Sigmoid colon (tissue), 7 donors: ENCODE results near the gene ACSM3. TPM values are rescaled to one million over a fixed set of nuclear protein-coding genes. Genes with fewer than 3 reads are reported as not detected.

ENCODE experiments used
- DNase-seq: peaks from one replicate; pipeline ENCODE4 v3.0.0-alpha.2; 2019
- H3K27ac ChIP-seq, 4 donors: fragments of 200-600 bp; sonication (generic); one replicate each; pipeline ENCODE4 v1.5.1; 2016 to 2019; ENCODE audit warnings: mild to moderate bottlenecking in 1 of 4
- H3K27me3 ChIP-seq, 3 donors: fragments of 200-600 bp; sonication (generic); one replicate each; pipeline ENCODE4 v1.5.1; 2019; ENCODE audit warnings: mild to moderate bottlenecking in 1 of 3
- H3K36me3 ChIP-seq, 4 donors: fragments of 200-600 bp; sonication (generic); one replicate each; pipeline ENCODE4 v1.5.1; 2016 to 2019
- H3K4me1 ChIP-seq, 4 donors: fragments of 200-600 bp; sonication (generic); one replicate each; pipeline ENCODE4 v1.5.1; 2017 to 2019
- H3K4me3 ChIP-seq, 4 donors: fragments of 200-600 bp; sonication (generic); one replicate each; pipeline ENCODE4 v1.5.1; 2017 to 2019; ENCODE audit warnings: mild to moderate bottlenecking in 2 of 4, moderate library complexity in 1 of 4
- H3K9me3 ChIP-seq, 4 donors: fragments of 200-600 bp in 3 of 4; sonication (generic) in 3 of 4; one replicate each; pipeline versions ENCODE4 v1.5.1 to v1.6.1; 2013 to 2019
- EP300 ChIP-seq, 4 donors: sonication (generic); formaldehyde crosslinking; IDR thresholded peaks; one replicate each; pipeline ENCODE4 v1.6.1; 2017; ENCODE audit warnings: antibody characterized with exemption in 4 of 4
- POLR2A ChIP-seq, 2 donors: fragments of 450-650 bp; IDR thresholded peaks; one replicate each; pipeline ENCODE4 v1.6.1; 2016; ENCODE audit warnings: antibody characterized with exemption in 2 of 2, mild to moderate bottlenecking in 2 of 2, moderate library complexity in 2 of 2
- POLR2AphosphoS5 ChIP-seq, 4 donors: sonication (generic); formaldehyde crosslinking; IDR thresholded peaks; one replicate each; pipeline ENCODE4 v1.6.1; 2017; ENCODE audit warnings: antibody characterized with exemption in 4 of 4
- WGBS, 2 donors: extraction: QIAGEN DNeasy Blood & Tissue Kit; methylation state at CpG; one replicate each; pipeline ENCODE4 v1.1.7; 2013; 5-methylcytosine and 5-hydroxymethylcytosine counted together
- intact Hi-C: fragments of 100-400 bp; cut with DNase I; formaldehyde crosslinking; loops from one replicate; pipeline ENCODE4 v1.15.1; 2023
- polyA plus RNA-seq, 3 donors: library from polyadenylated mRNA; stranded (reverse); fragments of 200-250 nt; gene quantifications; one replicate each; pipeline ENCODE4 v1.2.3, GENCODE V29; 2013
- total RNA-seq, 4 donors: library from RNA; depleted of rRNA; stranded (reverse); fragments of >200 nt; gene quantifications; one replicate each; pipeline ENCODE4 v1.1.0, GENCODE V29; 2016
- TF ChIP-seq, protein P1 (sequence below), 4 experiments: fragments of 450-650 bp in 3 of 4; fragments of 200-600 bp in 1 of 4; IDR thresholded peaks; one replicate each; pipeline ENCODE4 v1.5.1; 2016 to 2019; ENCODE audit warnings: antibody characterized with exemption in 4 of 4, mild to moderate bottlenecking in 3 of 4, moderate library complexity in 2 of 4
- donor health status: healthy with polysubstance abuse.
- donor health status: Bipolar disorder and iron deficiency.
- donor health status: healthy.

The ACSM3 gene
- total and polyA plus RNA-seq, 7 donors = 12.5 to 25.7 (median 16.2) TPM

DNA sequence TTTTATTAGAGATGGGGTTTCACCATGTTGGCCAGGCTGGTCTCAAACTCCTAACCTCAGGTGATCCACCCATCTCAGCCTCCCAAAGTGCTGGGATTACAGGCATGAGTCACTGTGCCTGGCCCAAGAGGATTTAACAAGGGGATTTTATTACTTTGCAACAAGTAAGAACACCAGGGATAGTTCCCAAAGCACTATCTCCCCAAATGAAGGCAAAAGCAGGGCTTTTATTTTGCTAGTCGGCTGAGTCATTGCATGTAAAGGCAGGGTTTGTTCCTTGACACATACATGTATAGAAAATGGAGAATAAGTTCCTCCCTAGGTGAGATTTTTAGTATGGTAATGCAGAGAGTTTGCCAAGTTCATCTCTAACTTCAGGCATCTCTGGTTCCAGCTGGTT, 66.6 kb downstream of the ACSM3 start:
- WGBS, 2 donors = 91 to 92% methylated on average over 1 of the region's 1 CpG
- intact Hi-C loops = no loop called here

DNA sequence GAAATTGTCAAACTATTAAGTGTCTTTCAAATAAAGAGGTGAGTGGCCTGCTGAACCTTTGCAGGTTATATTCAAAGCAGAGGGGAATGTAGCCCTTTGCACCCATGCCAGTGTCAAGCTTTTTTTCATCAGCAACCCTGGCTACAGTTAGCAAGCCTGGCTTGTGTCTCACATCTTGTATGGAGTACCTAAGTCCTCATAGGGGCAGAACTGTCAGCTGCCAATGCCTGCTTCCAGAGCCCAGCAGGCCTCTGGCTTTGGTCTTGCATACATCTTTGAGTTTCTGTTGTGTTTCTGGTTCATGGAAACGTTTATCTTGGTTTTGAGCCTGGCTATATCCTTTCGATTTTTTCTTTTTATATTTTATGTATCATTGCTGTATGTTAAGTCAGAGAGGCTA, 69.3 kb downstream of the ACSM3 start:
- DNase-seq = no peak
- Histone ChIP-seq H3K4me1 (no peaks in the 10 kb centered on the region), H3K9me3 (peaks cover 0 to 2% (median 0%) of the 10 kb centered on the region in 4 donors), H3K27ac (no peak overlapping the region), H3K4me3 (no peak overlapping the region), H3K36me3 (peaks cover 0 to 7% (median 0%) of the 10 kb centered on the region in 4 donors), H3K27me3 (no peaks in the 10 kb centered on the region)
- 79 to 81% methylated on average over 2 of the region's 2 CpGs for WGBS, 2 donors
- intact Hi-C loops = no loop called here
- TF ChIP-seq POLR2A (IDR thresholded peaks at IDR 0.05) = no peak
- TF ChIP-seq POLR2AphosphoS5 (IDR thresholded peaks at IDR 0.05) = no peak
- no peak for TF ChIP-seq EP300 (IDR thresholded peaks at IDR 0.05)
- TF ChIP-seq, protein P1, sequence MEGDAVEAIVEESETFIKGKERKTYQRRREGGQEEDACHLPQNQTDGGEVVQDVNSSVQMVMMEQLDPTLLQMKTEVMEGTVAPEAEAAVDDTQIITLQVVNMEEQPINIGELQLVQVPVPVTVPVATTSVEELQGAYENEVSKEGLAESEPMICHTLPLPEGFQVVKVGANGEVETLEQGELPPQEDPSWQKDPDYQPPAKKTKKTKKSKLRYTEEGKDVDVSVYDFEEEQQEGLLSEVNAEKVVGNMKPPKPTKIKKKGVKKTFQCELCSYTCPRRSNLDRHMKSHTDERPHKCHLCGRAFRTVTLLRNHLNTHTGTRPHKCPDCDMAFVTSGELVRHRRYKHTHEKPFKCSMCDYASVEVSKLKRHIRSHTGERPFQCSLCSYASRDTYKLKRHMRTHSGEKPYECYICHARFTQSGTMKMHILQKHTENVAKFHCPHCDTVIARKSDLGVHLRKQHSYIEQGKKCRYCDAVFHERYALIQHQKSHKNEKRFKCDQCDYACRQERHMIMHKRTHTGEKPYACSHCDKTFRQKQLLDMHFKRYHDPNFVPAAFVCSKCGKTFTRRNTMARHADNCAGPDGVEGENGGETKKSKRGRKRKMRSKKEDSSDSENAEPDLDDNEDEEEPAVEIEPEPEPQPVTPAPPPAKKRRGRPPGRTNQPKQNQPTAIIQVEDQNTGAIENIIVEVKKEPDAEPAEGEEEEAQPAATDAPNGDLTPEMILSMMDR (IDR thresholded peaks at IDR 0.05) = no peak

More for the DNA sequence above, 66.6 kb downstream of the ACSM3 start:
- H3K36me3 ChIP-seq = peaks cover 0 to 15% (median 0%) of the 10 kb centered on the region in 4 donors
- no peak for DNase-seq
- no peaks in the 10 kb centered on the region for H3K9me3 ChIP-seq
- H3K27me3 ChIP-seq = no peaks in the 10 kb centered on the region
- H3K27ac ChIP-seq = no peak overlapping the region
- TF ChIP-seq POLR2A (IDR thresholded peaks at IDR 0.05) = no peak
- TF ChIP-seq, protein P1 (IDR thresholded peaks at IDR 0.05) = no peak
- no peak for TF ChIP-seq POLR2AphosphoS5 (IDR thresholded peaks at IDR 0.05)
- no peak for TF ChIP-seq EP300 (IDR thresholded peaks at IDR 0.05)
- no peaks in the 10 kb centered on the region for H3K4me1 ChIP-seq
- H3K4me3 ChIP-seq = no peak overlapping the region

DNA sequence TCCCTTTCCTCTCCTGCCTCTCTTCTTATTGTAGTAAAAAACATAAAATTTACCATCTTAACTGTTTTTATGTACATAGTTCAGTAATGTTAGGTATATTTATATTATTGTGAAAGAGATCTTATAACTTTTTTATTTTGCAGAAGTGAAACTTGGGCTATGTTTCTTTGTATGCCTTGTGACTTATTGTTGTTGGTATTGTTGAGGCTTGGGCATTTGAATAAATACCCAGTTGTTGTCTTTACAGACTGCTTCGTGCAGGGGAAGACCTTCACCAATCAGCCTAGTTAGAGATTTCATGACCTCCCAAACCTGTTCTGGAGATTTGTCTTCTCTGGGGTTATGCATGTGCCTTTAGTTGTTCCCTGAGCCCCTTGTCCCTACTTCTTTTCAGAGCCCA, 74.4 kb downstream of the ACSM3 start:
- no peak overlapping the region for H3K4me3 ChIP-seq
- peaks cover 0 to 7% (median 0%) of the 10 kb centered on the region in 4 donors for H3K36me3 ChIP-seq
- no peak for DNase-seq
- H3K27me3 ChIP-seq = no peaks in the 10 kb centered on the region
- H3K9me3 ChIP-seq = peaks cover 0 to 2% (median 0%) of the 10 kb centered on the region in 4 donors
- H3K4me1 ChIP-seq = no peaks in the 10 kb centered on the region
- no peak overlapping the region for H3K27ac ChIP-seq
- intact Hi-C loops = no loop called here
- 87 to 91% methylated on average over 1 of the region's 1 CpG for WGBS, 2 donors
- TF ChIP-seq EP300 (IDR thresholded peaks at IDR 0.05) = no peak
- TF ChIP-seq POLR2AphosphoS5 (IDR thresholded peaks at IDR 0.05) = no peak
- TF ChIP-seq POLR2A (IDR thresholded peaks at IDR 0.05) = no peak
- TF ChIP-seq, protein P1 (IDR thresholded peaks at IDR 0.05) = no peak

DNA sequence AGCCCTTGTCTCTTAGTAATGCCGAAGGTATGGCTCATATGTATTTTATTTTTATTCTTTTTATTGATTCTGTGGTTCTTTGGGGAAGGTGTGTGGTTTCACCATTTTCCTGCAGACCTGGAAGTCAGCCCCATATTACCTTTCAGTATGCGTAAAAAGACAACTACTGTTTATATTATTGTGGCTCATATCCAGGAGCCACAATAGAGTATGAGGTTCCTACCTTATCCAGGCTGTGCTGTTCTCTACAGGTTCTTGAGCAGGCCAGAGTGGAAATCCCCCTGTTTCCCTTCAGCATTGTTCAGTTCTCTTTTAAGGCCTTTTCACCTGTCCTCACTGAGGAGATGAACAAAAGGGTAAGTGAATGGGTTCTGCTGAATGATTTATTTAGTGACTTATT, 75.7 kb downstream of the ACSM3 start:
- no peaks in the 10 kb centered on the region for H3K27me3 ChIP-seq
- no peak for TF ChIP-seq POLR2AphosphoS5 (IDR thresholded peaks at IDR 0.05)
- TF ChIP-seq, protein P1 (IDR thresholded peaks at IDR 0.05) = no peak
- TF ChIP-seq EP300 (IDR thresholded peaks at IDR 0.05) = no peak
- TF ChIP-seq POLR2A (IDR thresholded peaks at IDR 0.05) = no peak
- no peaks in the 10 kb centered on the region for H3K36me3 ChIP-seq
- H3K4me3 ChIP-seq = no peak overlapping the region
- no peaks in the 10 kb centered on the region for H3K4me1 ChIP-seq
- no peak overlapping the region for H3K27ac ChIP-seq
- H3K9me3 ChIP-seq = peaks cover 0 to 2% (median 0%) of the 10 kb centered on the region in 4 donors
- no peak for DNase-seq
- intact Hi-C loops = no loop called here
- WGBS, 2 donors = 78 to 90% methylated on average over 2 of the region's 2 CpGs

DNA sequence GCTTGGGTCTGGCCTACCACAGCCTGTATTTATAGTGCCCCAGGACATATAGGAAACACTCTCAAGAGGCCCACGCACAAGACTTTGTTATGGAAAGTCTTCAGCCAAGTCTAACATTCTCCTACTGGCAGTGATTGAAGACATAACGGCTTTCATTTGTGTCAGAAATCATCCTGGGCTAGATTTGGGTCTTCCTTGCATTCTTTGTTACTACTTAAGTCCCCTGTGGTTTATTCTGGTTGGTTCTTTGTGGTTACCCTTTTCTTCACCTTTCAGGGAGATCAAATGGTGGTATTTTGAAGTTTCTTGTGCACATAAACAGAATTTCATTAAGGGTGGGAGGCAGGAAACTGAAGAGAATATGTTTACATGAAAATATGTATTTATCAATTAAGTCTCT, 80.2 kb downstream of the ACSM3 start:
- Histone ChIP-seq H3K4me3 (no peak overlapping the region), H3K4me1 (no peaks in the 10 kb centered on the region), H3K9me3 (no peaks in the 10 kb centered on the region), H3K27ac (no peak overlapping the region), H3K27me3 (no peaks in the 10 kb centered on the region), H3K36me3 (no peaks in the 10 kb centered on the region)
- TF ChIP-seq POLR2A (IDR thresholded peaks at IDR 0.05) (no peak), POLR2AphosphoS5 (IDR thresholded peaks at IDR 0.05) (no peak), EP300 (IDR thresholded peaks at IDR 0.05) (no peak)
- TF ChIP-seq, protein P1 (IDR thresholded peaks at IDR 0.05) = no peak
- WGBS, 2 donors = 64 to 92% methylated on average over 2 of the region's 2 CpGs
- intact Hi-C loops = no loop called here
- no peak for DNase-seq
